ENCODE measurements around the gene ANXA2. TPM values are rescaled to one million over a fixed set of nuclear protein-coding genes. Genes with fewer than 3 reads are reported as not detected.
"Not testable (repeated sequence)": the region's sequence is repeated elsewhere in the genome, so short reads cannot be mapped to it uniquely, and the experiment has no call there.

The ANXA2 gene
- polyA plus RNA-seq, 4 donors: 609 to 2,583 (median 1,523) TPM

DNA sequence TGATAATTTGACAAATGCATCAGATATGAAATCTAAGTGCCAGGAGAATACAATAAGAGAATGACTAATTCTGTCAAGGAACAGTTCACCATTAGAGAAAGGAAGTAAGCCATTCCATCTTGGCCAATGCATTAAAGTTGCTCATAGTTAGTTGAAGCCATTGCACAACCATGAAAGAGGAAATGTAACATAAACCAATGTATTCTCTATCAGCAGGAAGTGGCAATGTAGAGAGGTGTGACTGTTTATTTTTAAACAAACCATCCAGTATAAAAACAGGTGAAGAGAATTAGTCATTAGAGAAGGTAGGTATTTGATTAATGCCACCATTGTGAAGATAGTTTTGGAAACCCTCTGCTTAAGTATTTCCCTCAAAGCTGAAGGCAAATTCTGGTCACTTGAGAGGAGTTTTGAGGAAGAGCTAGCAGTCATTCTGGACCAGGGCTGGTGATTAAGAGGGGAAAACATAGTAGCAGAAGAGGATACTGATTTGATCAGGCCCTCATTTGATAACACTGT lies 10.7 kb upstream of the ANXA2 start:
- Histone ChIP-seq H3K36me3 (ENCODE audit: control insufficient read depth in 3 of 3, insufficient read depth in 2 of 3, low read depth in 1 of 3, low read length in 3 of 3) (no peaks in the 10 kb centered on the region), H3K27ac (ENCODE audit: low read depth in 1 of 3, low read length in 2 of 3) (peak overlapping the region; percentile 64 to 82 (median 72)), H3K27me3 (ENCODE audit: control insufficient read depth in 3 of 3, insufficient read depth in 3 of 3, low read length in 3 of 3) (no peaks in the 10 kb centered on the region), H3K4me1 (ENCODE audit: control insufficient read depth in 3 of 3, insufficient read depth in 2 of 3, low read depth in 1 of 3, low read length in 2 of 3) (peaks cover 6 to 10% (median 7%) of the 10 kb centered on the region in 3 donors), H3K4me3 (ENCODE audit: low read depth in 1 of 3, low read length in 3 of 3) (no peak overlapping the region), H3K9me3 (ENCODE audit: control insufficient read depth in 2 of 2, insufficient read depth in 1 of 2, low read depth in 1 of 2, low read length in 1 of 2) (no peaks in the 10 kb centered on the region)
- peak; percentile 26 for FAIRE-seq
- peak; percentile 70 to 96 for DNase-seq

DNA sequence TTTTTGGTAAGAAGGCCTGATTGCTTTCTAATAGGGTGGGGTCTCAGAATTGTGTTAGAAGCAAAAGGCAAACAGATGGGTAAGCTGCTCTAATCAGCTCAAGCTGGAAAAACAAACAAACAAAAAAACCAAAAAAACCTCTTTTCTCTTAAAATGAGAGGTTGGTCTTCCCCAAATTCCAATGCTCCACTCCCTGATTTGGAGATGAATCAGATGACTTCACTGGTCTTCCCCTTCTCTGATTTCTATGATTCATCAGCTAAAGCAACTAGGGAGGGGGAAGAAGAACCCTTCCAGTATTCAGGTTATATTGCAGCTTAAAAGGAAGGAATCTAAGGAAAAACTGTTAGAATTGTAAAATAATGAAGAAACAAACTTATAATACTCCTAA lies 9.6 kb upstream of the ANXA2 start:
- no peaks in the 10 kb centered on the region for H3K36me3 ChIP-seq (ENCODE audit: control insufficient read depth in 3 of 3, insufficient read depth in 2 of 3, low read depth in 1 of 3, low read length in 3 of 3)
- no peak overlapping the region for H3K4me3 ChIP-seq (ENCODE audit: low read depth in 1 of 3, low read length in 3 of 3)
- H3K4me1 ChIP-seq (ENCODE audit: control insufficient read depth in 3 of 3, insufficient read depth in 2 of 3, low read depth in 1 of 3, low read length in 2 of 3): peaks cover 6 to 21% (median 12%) of the 10 kb centered on the region in 3 donors
- H3K9me3 ChIP-seq (ENCODE audit: control insufficient read depth in 2 of 2, insufficient read depth in 1 of 2, low read depth in 1 of 2, low read length in 1 of 2): no peaks in the 10 kb centered on the region
- DNase-seq: no peak
- no peak overlapping the region for H3K27ac ChIP-seq (ENCODE audit: low read depth in 1 of 3, low read length in 2 of 3)
- no peak for FAIRE-seq
- H3K27me3 ChIP-seq (ENCODE audit: control insufficient read depth in 3 of 3, insufficient read depth in 3 of 3, low read length in 3 of 3): no peaks in the 10 kb centered on the region

DNA sequence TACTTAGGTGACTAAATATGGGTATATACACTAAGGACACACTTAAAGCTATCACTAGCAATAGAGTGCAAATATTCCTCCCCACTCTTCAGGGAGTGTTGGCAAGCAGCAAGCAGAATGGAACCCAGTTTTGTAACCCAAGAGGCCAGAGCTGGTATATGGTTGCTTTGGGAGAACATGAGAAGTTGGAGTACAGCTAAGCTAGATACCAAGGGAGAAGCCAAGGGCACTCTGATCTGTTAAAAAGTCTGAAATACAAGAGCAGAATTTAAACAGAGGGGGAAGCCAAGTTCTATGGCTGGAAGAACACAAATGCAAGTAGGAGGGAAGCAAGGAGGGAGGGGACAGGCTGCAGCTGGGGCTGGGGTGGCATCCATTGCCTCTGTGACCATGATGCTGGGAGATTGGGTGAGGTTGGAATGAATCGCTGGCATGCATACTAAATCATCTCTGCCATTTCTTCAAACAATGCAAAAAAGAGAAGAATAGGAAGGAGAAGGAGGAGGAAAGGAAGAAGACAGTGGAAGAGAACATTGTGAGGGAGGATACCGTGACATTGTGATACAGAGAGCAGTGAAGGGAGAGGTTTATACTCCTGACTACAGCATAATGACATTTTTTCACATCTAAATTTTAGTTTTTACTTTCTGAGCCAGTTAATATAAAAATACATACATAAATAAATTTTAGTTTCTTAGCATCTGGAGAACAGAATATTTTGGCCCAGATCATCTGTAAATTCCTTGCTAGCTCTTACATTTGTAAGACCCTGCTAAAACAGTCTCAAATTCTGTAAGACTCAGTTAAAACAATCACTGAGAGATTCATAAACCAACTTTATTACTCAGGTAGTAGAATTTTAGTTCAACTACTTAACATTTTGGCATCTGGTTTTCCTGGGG lies 9.0 kb upstream of the ANXA2 start:
- FAIRE-seq (no peak), DNase-seq (no peak)
- H3K27me3 ChIP-seq (ENCODE audit: control insufficient read depth in 3 of 3, insufficient read depth in 3 of 3, low read length in 3 of 3): no peaks in the 10 kb centered on the region
- no peaks in the 10 kb centered on the region for H3K36me3 ChIP-seq (ENCODE audit: control insufficient read depth in 3 of 3, insufficient read depth in 2 of 3, low read depth in 1 of 3, low read length in 3 of 3)
- no peak overlapping the region for H3K27ac ChIP-seq (ENCODE audit: low read depth in 1 of 3, low read length in 2 of 3)
- 76 to 96% (median 89%) methylated on average over 2 of the region's 2 CpGs for WGBS, 3 donors
- H3K4me3 ChIP-seq (ENCODE audit: low read depth in 1 of 3, low read length in 3 of 3): no peak overlapping the region
- H3K9me3 ChIP-seq (ENCODE audit: control insufficient read depth in 2 of 2, insufficient read depth in 1 of 2, low read depth in 1 of 2, low read length in 1 of 2): no peaks in the 10 kb centered on the region
- peaks cover 6 to 23% (median 12%) of the 10 kb centered on the region in 3 donors for H3K4me1 ChIP-seq (ENCODE audit: control insufficient read depth in 3 of 3, insufficient read depth in 2 of 3, low read depth in 1 of 3, low read length in 2 of 3)

DNA sequence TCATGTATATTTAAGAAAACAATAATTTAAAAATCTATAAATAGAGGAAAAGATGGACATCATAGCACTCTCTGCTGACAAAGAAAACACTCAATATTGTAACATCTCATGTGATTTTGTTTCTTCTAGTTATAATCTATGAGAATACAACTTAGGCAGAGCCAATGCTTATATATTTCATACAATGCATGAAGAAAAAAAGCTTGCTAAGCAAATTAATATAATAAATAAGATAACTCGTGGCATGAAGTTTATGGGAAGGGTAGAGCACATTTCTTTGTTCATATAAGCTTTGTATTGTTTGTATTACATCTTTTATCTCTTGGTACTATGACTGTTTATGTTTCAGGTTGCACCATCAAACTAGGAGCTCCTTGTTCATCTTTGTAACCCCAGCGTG lies 7.6 kb upstream of the ANXA2 start:
- Histone ChIP-seq H3K4me1 (ENCODE audit: control insufficient read depth in 3 of 3, insufficient read depth in 2 of 3, low read depth in 1 of 3, low read length in 2 of 3) (peaks cover 6 to 23% (median 12%) of the 10 kb centered on the region in 3 donors), H3K36me3 (ENCODE audit: control insufficient read depth in 3 of 3, insufficient read depth in 2 of 3, low read depth in 1 of 3, low read length in 3 of 3) (peaks cover 0 to 3% (median 0%) of the 10 kb centered on the region in 3 donors), H3K4me3 (ENCODE audit: low read depth in 1 of 3, low read length in 3 of 3) (no peak overlapping the region), H3K9me3 (ENCODE audit: control insufficient read depth in 2 of 2, insufficient read depth in 1 of 2, low read depth in 1 of 2, low read length in 1 of 2) (no peaks in the 10 kb centered on the region), H3K27ac (ENCODE audit: low read depth in 1 of 3, low read length in 2 of 3) (no peak overlapping the region), H3K27me3 (ENCODE audit: control insufficient read depth in 3 of 3, insufficient read depth in 3 of 3, low read length in 3 of 3) (no peaks in the 10 kb centered on the region)
- no peak for FAIRE-seq
- DNase-seq: no peak
- WGBS, 3 donors: 41 to 59% (median 48%) methylated on average over 2 of the region's 2 CpGs

DNA sequence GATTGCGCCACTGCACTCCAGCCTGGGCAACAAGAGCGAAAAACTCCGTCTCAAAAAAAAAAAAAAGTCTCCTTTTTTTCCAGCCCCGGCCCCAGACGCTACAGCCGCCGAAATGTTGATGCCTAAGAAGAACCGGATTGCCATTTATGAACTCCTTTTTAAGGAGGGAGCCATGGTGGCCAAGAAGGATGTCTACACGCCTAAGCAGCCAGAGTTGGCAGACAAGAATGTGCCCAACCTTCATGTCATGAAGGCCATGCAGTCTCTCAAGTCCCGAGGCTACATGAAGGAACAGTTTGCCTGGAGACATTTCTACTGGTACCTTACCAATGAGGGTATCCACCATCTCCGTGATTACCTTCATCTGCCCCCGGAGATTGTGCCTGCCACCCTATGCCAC lies 6.6 kb upstream of the ANXA2 start:
- H3K9me3 ChIP-seq (ENCODE audit: control insufficient read depth in 2 of 2, insufficient read depth in 1 of 2, low read depth in 1 of 2, low read length in 1 of 2); H3K36me3 ChIP-seq (ENCODE audit: control insufficient read depth in 3 of 3, insufficient read depth in 2 of 3, low read depth in 1 of 3, low read length in 3 of 3); DNase-seq; H3K27ac ChIP-seq (ENCODE audit: low read depth in 1 of 3, low read length in 2 of 3); FAIRE-seq; H3K27me3 ChIP-seq (ENCODE audit: control insufficient read depth in 3 of 3, insufficient read depth in 3 of 3, low read length in 3 of 3); H3K4me3 ChIP-seq (ENCODE audit: low read depth in 1 of 3, low read length in 3 of 3): not testable (repeated sequence)
- 97% methylated on average over 12 of the region's 12 CpGs for WGBS, 3 donors
- peaks cover 6 to 26% (median 12%) of the 10 kb centered on the region in 3 donors for H3K4me1 ChIP-seq (ENCODE audit: control insufficient read depth in 3 of 3, insufficient read depth in 2 of 3, low read depth in 1 of 3, low read length in 2 of 3)

DNA sequence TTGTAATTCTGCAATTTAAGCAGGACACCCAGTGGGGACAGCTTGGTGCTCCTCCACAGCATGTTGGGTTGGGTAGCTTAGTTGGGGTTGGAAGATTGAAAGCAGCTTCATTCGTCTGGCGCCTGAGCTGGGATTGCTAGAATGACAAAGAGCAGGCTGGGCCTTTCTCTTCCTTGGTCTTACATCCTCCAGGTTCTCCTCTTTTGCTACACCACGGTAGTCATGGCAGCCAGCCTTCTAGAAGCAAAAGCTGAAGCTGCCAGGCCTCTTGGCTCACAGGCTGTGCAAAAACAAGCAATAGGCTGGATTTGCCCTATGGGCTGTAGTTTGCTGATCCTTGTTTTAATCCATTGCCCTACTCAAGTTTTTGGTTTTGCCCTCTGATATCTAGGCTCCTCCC lies 3.2 kb upstream of the ANXA2 start:
- H3K36me3 ChIP-seq (ENCODE audit: control insufficient read depth in 3 of 3, insufficient read depth in 2 of 3, low read depth in 1 of 3, low read length in 3 of 3): peaks cover 0 to 11% (median 0%) of the 10 kb centered on the region in 3 donors
- 29 to 44% (median 36%) methylated on average over 3 of the region's 3 CpGs for WGBS, 3 donors
- H3K27ac ChIP-seq (ENCODE audit: low read depth in 1 of 3, low read length in 2 of 3): no peak overlapping the region
- H3K27me3 ChIP-seq (ENCODE audit: control insufficient read depth in 3 of 3, insufficient read depth in 3 of 3, low read length in 3 of 3): no peaks in the 10 kb centered on the region
- no peak for DNase-seq
- no peak overlapping the region for H3K4me3 ChIP-seq (ENCODE audit: low read depth in 1 of 3, low read length in 3 of 3)
- H3K9me3 ChIP-seq (ENCODE audit: control insufficient read depth in 2 of 2, insufficient read depth in 1 of 2, low read depth in 1 of 2, low read length in 1 of 2): no peaks in the 10 kb centered on the region
- peaks cover 0 to 35% (median 5%) of the 10 kb centered on the region in 3 donors for H3K4me1 ChIP-seq (ENCODE audit: control insufficient read depth in 3 of 3, insufficient read depth in 2 of 3, low read depth in 1 of 3, low read length in 2 of 3)
- FAIRE-seq: no peak

DNA sequence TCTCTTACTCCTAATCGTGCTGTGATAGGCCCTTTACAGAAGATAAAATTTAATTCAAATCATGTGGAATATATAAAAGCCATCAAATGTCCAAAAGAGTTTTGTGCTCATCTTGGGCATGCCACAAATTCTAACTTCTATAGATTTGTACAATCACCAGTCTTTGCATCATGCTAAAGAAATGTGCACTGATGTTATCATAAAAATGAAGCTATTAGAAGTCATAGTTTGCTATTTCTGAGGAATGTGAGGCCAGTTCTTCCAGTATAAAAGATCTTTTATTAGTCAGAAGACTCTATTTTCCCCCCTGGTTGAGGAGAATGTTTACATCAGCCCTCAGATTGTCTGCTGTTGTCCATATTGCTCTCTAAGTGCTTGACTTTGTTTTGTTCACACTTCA lies 2.1 kb upstream of the ANXA2 start:
- no peak for FAIRE-seq

DNA sequence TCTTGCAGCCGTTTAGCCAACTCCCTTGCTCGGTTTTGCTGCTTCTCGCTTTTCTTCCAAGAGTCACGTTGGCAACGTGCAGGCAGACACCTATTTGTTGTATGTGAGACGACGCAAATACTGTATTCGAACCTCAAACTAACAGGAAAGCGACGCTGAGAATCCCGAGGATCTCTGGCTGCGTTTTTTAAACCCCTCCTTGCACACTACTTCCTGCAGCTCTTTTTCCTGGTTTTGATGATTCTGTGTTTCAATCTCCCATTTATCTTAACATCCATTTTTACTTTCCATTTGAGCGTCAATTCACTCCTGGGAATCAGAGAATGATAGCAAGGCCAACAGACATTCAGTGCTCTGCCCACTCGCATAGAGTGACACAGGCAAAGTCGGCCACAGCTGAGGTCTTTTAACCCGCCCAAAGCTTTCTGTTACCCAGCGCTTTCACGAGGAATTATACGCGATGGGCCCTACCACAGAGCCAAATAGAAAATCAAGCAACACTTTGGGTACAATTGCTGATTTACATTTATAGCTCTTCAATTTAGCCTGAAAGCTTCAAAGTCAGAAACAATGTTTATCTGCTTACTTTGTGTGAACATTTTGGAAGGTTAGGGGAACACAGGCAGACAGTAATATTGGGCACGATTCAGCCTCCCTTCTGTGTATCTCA lies 1.6 kb upstream of the ANXA2 start:
- FAIRE-seq (no peak), DNase-seq (no peak)
- H3K4me1 ChIP-seq (ENCODE audit: control insufficient read depth in 3 of 3, insufficient read depth in 2 of 3, low read depth in 1 of 3, low read length in 2 of 3): peaks cover 5 to 50% (median 10%) of the 10 kb centered on the region in 3 donors
- peak overlapping the region in 1 of 3 donors; percentile 87 for H3K4me3 ChIP-seq (ENCODE audit: low read depth in 1 of 3, low read length in 3 of 3)
- peaks cover 0 to 21% (median 0%) of the 10 kb centered on the region in 3 donors for H3K36me3 ChIP-seq (ENCODE audit: control insufficient read depth in 3 of 3, insufficient read depth in 2 of 3, low read depth in 1 of 3, low read length in 3 of 3)
- H3K9me3 ChIP-seq (ENCODE audit: control insufficient read depth in 2 of 2, insufficient read depth in 1 of 2, low read depth in 1 of 2, low read length in 1 of 2): no peaks in the 10 kb centered on the region
- H3K27ac ChIP-seq (ENCODE audit: low read depth in 1 of 3, low read length in 2 of 3): peak overlapping the region; percentile 96 to 100 (median 99)
- H3K27me3 ChIP-seq (ENCODE audit: control insufficient read depth in 3 of 3, insufficient read depth in 3 of 3, low read length in 3 of 3): no peaks in the 10 kb centered on the region
- 51 to 55% (median 53%) methylated on average over 21 of the region's 21 CpGs for WGBS, 3 donors

More for the DNA sequence above, 2.1 kb upstream of the ANXA2 start:
- Histone ChIP-seq H3K4me1 (ENCODE audit: control insufficient read depth in 3 of 3, insufficient read depth in 2 of 3, low read depth in 1 of 3, low read length in 2 of 3) (peaks cover 5 to 45% (median 6%) of the 10 kb centered on the region in 3 donors), H3K4me3 (ENCODE audit: low read depth in 1 of 3, low read length in 3 of 3) (no peak overlapping the region), H3K27me3 (ENCODE audit: control insufficient read depth in 3 of 3, insufficient read depth in 3 of 3, low read length in 3 of 3) (no peaks in the 10 kb centered on the region), H3K27ac (ENCODE audit: low read depth in 1 of 3, low read length in 2 of 3) (no peak overlapping the region), H3K9me3 (ENCODE audit: control insufficient read depth in 2 of 2, insufficient read depth in 1 of 2, low read depth in 1 of 2, low read length in 1 of 2) (no peaks in the 10 kb centered on the region), H3K36me3 (ENCODE audit: control insufficient read depth in 3 of 3, insufficient read depth in 2 of 3, low read depth in 1 of 3, low read length in 3 of 3) (peaks cover 0 to 18% (median 0%) of the 10 kb centered on the region in 3 donors)
- DNase-seq: no peak
- 61 to 75% (median 70%) methylated on average over 1 of the region's 1 CpG for WGBS, 3 donors

Data from small intestine (tissue), 7 donors.